Left ventricle myocardium inferior (tissue), 1 donor: Measurements from ENCODE around the gene NECTIN2. TPM values are rescaled to one million over a fixed set of nuclear protein-coding genes. Genes with fewer than 3 reads are reported as not detected.

Experiments
- DNase-seq: peaks from one replicate; pipeline ENCODE4 v3.0.0-alpha.2; 2020
- H3K27ac ChIP-seq: fragments of 200-600 bp; replicated peaks from 2 replicates; pipeline ENCODE4 v1.8.0; 2021
- H3K27me3 ChIP-seq: fragments of 200-600 bp; 2 replicates; pipeline ENCODE4 v1.8.0; 2021; ENCODE audit warnings: low read depth
- H3K36me3 ChIP-seq: fragments of 200-600 bp; 2 replicates; pipeline ENCODE4 v1.8.0; 2021
- H3K4me1 ChIP-seq: fragments of 200-600 bp; 2 replicates; pipeline ENCODE4 v1.8.0; 2021
- H3K4me3 ChIP-seq: fragments of 200-600 bp; 2 replicates; pipeline ENCODE4 v1.8.0; 2021; ENCODE audit warnings: mild to moderate bottlenecking, moderate library complexity
- H3K9me3 ChIP-seq: fragments of 200-600 bp; replicated peaks from 2 replicates; pipeline ENCODE4 v1.8.0; 2021
- intact Hi-C: fragments of 100-400 bp; cut with micrococcal nuclease; formaldehyde crosslinking; loops from one replicate; pipeline ENCODE4 v1.11.0; 2022
- total RNA-seq: library from RNA; stranded (reverse); fragmentation: NEBNext Ultra II Directional; extraction: Animal tissue kit (Norgen Biotek cat#: 25700); gene quantifications from one replicate; pipeline ENCODE4 v1.2.1, GENCODE V29; 2021
- TF ChIP-seq, protein P1 (sequence below): fragments of 200-600 bp; IDR thresholded peaks from 2 replicates; pipeline ENCODE4 v1.8.0; 2021; ENCODE audit warnings: antibody characterized with exemption, mild to moderate bottlenecking, borderline replicate concordance
- donor health status: DM: no; HTN: yes; CAD: no; lungs with severe emphysema.

NECTIN2 gene
- total RNA-seq, 1 donor from 2014 or later: 40.7 TPM

- Histone ChIP-seq H3K27ac (no peak overlapping the region), H3K9me3 (no peaks in the 10 kb centered on the region), H3K4me1 (peaks cover 18% of the 10 kb centered on the region), H3K27me3 (no peaks in the 10 kb centered on the region), H3K36me3 (no peaks in the 10 kb centered on the region), H3K4me3 (no peak overlapping the region)
- intact Hi-C loops: no loop called here
- DNase-seq: no peak
- TF ChIP-seq, protein P1, sequence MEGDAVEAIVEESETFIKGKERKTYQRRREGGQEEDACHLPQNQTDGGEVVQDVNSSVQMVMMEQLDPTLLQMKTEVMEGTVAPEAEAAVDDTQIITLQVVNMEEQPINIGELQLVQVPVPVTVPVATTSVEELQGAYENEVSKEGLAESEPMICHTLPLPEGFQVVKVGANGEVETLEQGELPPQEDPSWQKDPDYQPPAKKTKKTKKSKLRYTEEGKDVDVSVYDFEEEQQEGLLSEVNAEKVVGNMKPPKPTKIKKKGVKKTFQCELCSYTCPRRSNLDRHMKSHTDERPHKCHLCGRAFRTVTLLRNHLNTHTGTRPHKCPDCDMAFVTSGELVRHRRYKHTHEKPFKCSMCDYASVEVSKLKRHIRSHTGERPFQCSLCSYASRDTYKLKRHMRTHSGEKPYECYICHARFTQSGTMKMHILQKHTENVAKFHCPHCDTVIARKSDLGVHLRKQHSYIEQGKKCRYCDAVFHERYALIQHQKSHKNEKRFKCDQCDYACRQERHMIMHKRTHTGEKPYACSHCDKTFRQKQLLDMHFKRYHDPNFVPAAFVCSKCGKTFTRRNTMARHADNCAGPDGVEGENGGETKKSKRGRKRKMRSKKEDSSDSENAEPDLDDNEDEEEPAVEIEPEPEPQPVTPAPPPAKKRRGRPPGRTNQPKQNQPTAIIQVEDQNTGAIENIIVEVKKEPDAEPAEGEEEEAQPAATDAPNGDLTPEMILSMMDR: no peak
These were observed 42.4 kb upstream of the NECTIN2 start for GRCh38 chr19:44803442-44804428.

GRCh38 chr19:44806291-44806690, 39.8 kb upstream of the NECTIN2 start:
- Histone ChIP-seq H3K4me1 (peaks cover 35% of the 10 kb centered on the region), H3K4me3 (no peak overlapping the region), H3K27ac (no peak overlapping the region), H3K9me3 (no peaks in the 10 kb centered on the region), H3K27me3 (no peaks in the 10 kb centered on the region), H3K36me3 (peaks cover 4% of the 10 kb centered on the region)
- intact Hi-C loops: no loop called here
- TF ChIP-seq, protein P1: no peak
- no peak for DNase-seq

- H3K27ac ChIP-seq: peak overlapping the region; percentile 92
- peaks cover 44% of the 10 kb centered on the region for H3K4me1 ChIP-seq
- TF ChIP-seq, protein P1: no peak
- intact Hi-C loops: no loop called here
- H3K4me3 ChIP-seq: no peak overlapping the region
- no peaks in the 10 kb centered on the region for H3K9me3 ChIP-seq
- no peak for DNase-seq
- no peaks in the 10 kb centered on the region for H3K27me3 ChIP-seq
- peaks cover 12% of the 10 kb centered on the region for H3K36me3 ChIP-seq
These were observed 38.9 kb upstream of the NECTIN2 start for GRCh38 chr19:44807162-44807561.

GRCh38 chr19:44807652-44808462, 38.2 kb upstream of the NECTIN2 start:
- Histone ChIP-seq H3K27ac (peak overlapping the region; percentile 92), H3K4me1 (peaks cover 45% of the 10 kb centered on the region), H3K36me3 (peaks cover 18% of the 10 kb centered on the region), H3K4me3 (peak overlapping the region; percentile 86), H3K9me3 (no peaks in the 10 kb centered on the region), H3K27me3 (no peaks in the 10 kb centered on the region)
- TF ChIP-seq, protein P1: peak; percentile 68
- intact Hi-C loops: no loop called here
- DNase-seq: no peak
